SH-SY5Y (cell line): Measurements from ENCODE around the gene C9orf40.

Experiments
- GATA2 ChIP-seq: IDR thresholded peaks from 2 replicates; pipeline ENCODE4 v1.6.1; 2011; ENCODE audit warnings: mild to moderate bottlenecking, low read depth, low read length
- GATA3 ChIP-seq: IDR thresholded peaks from 2 replicates; pipeline ENCODE4 v1.6.1; 2011; ENCODE audit warnings: low read depth, mild to moderate bottlenecking, low read length, moderate library complexity

DNA sequence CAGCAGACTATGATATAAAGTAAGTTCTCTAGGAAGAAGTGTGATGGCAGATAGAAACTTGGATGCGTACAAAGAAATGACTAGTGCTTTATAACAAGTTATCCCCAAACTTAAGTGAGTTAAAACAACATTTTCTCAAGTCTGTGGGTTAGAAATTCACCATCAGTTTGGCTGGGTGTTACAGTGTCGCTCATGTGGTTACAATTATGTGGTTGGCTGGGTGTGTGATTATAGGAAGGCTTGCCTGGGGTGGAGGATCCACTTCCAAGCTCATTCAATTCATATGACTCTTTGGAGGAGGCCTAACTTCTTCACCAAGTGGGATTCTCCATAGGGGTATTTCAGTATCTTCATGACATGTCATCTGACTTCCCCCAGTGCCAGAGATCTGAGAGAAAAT lies 10.3 kb upstream of the C9orf40 start:
- TF ChIP-seq GATA2, result no peak
- TF ChIP-seq GATA3, result no peak
